Left lung (tissue), 10 donors: ENCODE measurements around the gene CCDC85B. TPM values are rescaled to one million over a fixed set of nuclear protein-coding genes. Genes with fewer than 3 reads are reported as not detected.

Source experiments
- ATAC-seq: fragments of 200-7000 bp; cut with Tn5 transposase; one replicate; pipeline ENCODE4 v1.9.1; 2020; ENCODE audit warnings: moderate library complexity
- DNase-seq, 4 donors: peaks; one replicate each; pipeline ENCODE4 v3.0.0-alpha.2; 2013 to 2020
- H3K27ac ChIP-seq, 2 donors: fragments of 200-600 bp; sonication (generic) in 1 of 2; one replicate each; pipeline versions ENCODE4 v1.5.0 to v1.8.0; 2020 to 2021
- H3K27me3 ChIP-seq, 2 donors: fragments of 200-600 bp; sonication (generic) in 1 of 2; one replicate each; pipeline versions ENCODE4 v1.5.0 to v1.8.0; 2020 to 2021
- H3K36me3 ChIP-seq, 2 donors: fragments of 200-600 bp; sonication (generic) in 1 of 2; one replicate each; pipeline versions ENCODE4 v1.5.0 to v1.8.0; 2020 to 2021
- H3K4me1 ChIP-seq, 2 donors: fragments of 200-600 bp; one replicate each; pipeline ENCODE4 v1.8.0; 2021
- H3K4me3 ChIP-seq, 2 donors: fragments of 200-600 bp; sonication (generic) in 1 of 2; one replicate each; pipeline versions ENCODE4 v1.5.0 to v1.8.0; 2020 to 2021; ENCODE audit warnings: mild to moderate bottlenecking in 1 of 2
- H3K9me3 ChIP-seq, 2 donors: fragments of 200-600 bp; sonication (generic) in 1 of 2; one replicate each; pipeline versions ENCODE4 v1.5.0 to v1.8.0; 2020 to 2021
- intact Hi-C, 2 donors: fragments of 100-400 bp; cut with DNase I; formaldehyde crosslinking; loops; one replicate each; pipeline versions ENCODE4 v1.11.2 to v1.14.2; 2022
- polyA plus RNA-seq, 6 donors: library from polyadenylated mRNA; unstranded; fragments of 120-200 nt; gene quantifications; one replicate each; pipeline ENCODE4 v1.2.1, GENCODE V29; 2013; ENCODE audit not compliant: insufficient read length in 6 of 6
- total RNA-seq, 2 donors: library from RNA; stranded (reverse); fragmentation: NEBNext Ultra II Directional; extraction: Animal tissue kit (Norgen Biotek cat#: 25700); gene quantifications; one replicate each; pipeline ENCODE4 v1.2.1, GENCODE V29; 2021
- TF ChIP-seq, protein P1 (sequence below), 2 donors: fragments of 200-600 bp; sonication (generic) in 1 of 2; IDR thresholded peaks; one replicate each; pipeline versions ENCODE4 v1.5.0 to v1.8.0; 2021; ENCODE audit warnings: antibody characterized with exemption in 2 of 2
- donor health status: DM: no; HTN: yes; CAD: no.
- donor health status: DM: no; HTN: no; CAD: no.

The CCDC85B gene
- total and polyA plus RNA-seq, 8 donors: 10.0 to 32.0 (median 19.0) TPM

DNA sequence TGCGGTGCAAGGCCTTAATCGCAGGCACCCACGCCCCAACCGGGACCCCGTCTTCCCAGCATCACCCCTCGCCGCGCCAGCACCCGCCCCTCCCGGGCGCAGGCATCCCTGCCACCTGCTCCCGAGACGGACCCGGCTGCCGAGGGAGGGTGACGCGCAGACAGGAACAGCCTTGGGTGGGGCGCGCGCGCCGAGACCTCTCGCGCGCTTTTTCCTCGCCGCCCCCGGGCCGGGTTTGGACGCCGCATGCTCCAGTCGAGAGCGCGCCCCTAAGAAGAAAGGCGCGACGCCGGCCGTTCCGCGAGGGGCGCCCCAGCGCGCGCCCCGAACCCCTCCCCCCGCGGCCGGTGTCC is 33.0 kb upstream of the CCDC85B start:
- Histone ChIP-seq H3K27me3 (no peaks in the 10 kb centered on the region), H3K4me3 (peak overlapping the region; percentile 95 to 96), H3K36me3 (peaks cover 6 to 47% of the 10 kb centered on the region in 2 donors), H3K4me1 (peaks cover 19 to 67% of the 10 kb centered on the region in 2 donors), H3K27ac (peak overlapping the region; percentile 95 to 99), H3K9me3 (no peaks in the 10 kb centered on the region)
- no peak for ATAC-seq
- no peak for DNase-seq
- TF ChIP-seq, protein P1, sequence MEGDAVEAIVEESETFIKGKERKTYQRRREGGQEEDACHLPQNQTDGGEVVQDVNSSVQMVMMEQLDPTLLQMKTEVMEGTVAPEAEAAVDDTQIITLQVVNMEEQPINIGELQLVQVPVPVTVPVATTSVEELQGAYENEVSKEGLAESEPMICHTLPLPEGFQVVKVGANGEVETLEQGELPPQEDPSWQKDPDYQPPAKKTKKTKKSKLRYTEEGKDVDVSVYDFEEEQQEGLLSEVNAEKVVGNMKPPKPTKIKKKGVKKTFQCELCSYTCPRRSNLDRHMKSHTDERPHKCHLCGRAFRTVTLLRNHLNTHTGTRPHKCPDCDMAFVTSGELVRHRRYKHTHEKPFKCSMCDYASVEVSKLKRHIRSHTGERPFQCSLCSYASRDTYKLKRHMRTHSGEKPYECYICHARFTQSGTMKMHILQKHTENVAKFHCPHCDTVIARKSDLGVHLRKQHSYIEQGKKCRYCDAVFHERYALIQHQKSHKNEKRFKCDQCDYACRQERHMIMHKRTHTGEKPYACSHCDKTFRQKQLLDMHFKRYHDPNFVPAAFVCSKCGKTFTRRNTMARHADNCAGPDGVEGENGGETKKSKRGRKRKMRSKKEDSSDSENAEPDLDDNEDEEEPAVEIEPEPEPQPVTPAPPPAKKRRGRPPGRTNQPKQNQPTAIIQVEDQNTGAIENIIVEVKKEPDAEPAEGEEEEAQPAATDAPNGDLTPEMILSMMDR (IDR thresholded peaks at IDR 0.05): no peak
- intact Hi-C loops: no loop called here

DNA sequence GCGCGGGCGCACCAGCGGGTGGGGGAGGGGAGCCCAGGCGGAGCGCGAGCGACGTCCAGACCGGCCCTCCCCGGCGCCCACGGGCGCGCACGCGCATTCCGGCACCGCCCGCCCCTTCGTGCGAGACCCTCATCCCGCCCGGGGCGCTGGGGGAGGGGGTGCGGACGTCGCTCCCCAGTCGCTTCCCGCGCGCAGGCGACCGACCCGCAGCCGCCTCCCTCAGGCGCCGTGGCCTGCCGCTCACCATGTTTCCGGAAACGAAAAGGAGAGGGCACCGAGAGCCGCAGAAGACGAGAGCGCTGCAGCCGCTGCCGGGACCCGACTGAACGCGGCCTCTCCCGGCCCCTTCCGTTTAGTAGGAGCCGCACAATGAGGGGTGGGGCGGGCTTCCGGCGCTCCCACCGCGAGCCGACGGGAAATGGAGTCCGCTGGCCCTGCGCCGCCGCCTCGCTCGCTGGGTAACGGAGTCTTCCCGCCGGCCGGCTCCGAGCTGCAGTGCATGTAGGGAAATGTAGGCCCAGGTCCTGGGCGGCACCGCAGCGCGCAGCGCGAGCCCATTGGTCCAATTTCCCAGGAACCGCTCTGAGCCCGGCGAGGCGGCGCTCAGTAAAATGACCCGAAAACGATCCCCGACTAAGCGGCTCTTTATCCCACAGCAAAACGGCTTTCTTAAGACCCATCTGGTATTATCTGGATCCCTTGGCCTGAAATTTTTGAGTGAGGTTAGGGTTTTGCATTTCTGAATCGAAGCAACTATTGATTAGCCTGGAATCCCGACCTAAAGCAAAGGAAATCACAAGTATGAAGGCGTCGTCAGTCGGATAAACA is 32.4 kb upstream of the CCDC85B start, which contains the start of gene CFL1:
Gene CFL1, minus strand, starts transcription at position 328 of the 828 bp plus-strand sequence. Its CDS starts 81 bp downstream, at position 247.
- Histone ChIP-seq H3K4me3 (peak within 1 kb of the TSS; percentile 95 to 96), H3K36me3 (peaks cover 6 to 47% of the 10 kb centered on the region in 2 donors), H3K27me3 (no peaks in the 10 kb centered on the region), H3K4me1 (peaks cover 19 to 73% of the 10 kb centered on the region in 2 donors), H3K9me3 (no peaks in the 10 kb centered on the region), H3K27ac (peak within 1 kb of the TSS; percentile 95 to 99)
- ATAC-seq (peak; percentile 75), DNase-seq (peak; percentile 96 to 99 (median 98))
- TF ChIP-seq, protein P1 (IDR thresholded peaks at IDR 0.05): no peak
- intact Hi-C loops: no loop called here

DNA sequence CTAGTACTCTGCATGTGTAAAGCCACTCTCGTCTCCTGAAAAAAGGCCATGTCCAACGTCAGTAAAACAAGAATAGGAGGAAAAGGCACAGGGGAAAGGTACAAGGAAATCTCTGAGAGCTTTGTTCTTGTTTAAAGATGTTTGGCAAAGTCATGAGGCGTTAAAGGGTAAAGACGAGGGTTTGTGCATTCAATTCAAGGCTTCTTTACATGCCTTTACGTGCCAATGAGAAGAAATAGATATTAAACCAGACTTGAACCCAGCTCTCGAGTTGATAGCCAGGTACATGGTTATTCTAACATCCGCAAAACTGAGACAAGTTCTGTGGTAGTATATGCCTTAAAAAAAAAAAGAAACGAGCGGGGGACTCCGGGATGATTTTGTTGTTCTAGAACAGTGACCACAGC is 31.8 kb upstream of the CCDC85B start:
- H3K9me3 ChIP-seq: no peaks in the 10 kb centered on the region
- no peak for ATAC-seq
- H3K4me3 ChIP-seq: peak overlapping the region; percentile 78 to 96
- H3K36me3 ChIP-seq: peaks cover 6 to 47% of the 10 kb centered on the region in 2 donors
- TF ChIP-seq, protein P1 (IDR thresholded peaks at IDR 0.05): no peak
- intact Hi-C loops: no loop called here
- no peaks in the 10 kb centered on the region for H3K27me3 ChIP-seq
- H3K4me1 ChIP-seq: peaks cover 19 to 72% of the 10 kb centered on the region in 2 donors
- peak overlapping the region; percentile 95 to 99 for H3K27ac ChIP-seq
- DNase-seq: peak in 1 of 4 donors; percentile 19

- Histone ChIP-seq H3K27me3 (no peaks in the 10 kb centered on the region), H3K4me1 (peaks cover 19 to 73% of the 10 kb centered on the region in 2 donors), H3K9me3 (no peaks in the 10 kb centered on the region), H3K4me3 (peak overlapping the region; percentile 78 to 96), H3K36me3 (peaks cover 6 to 47% of the 10 kb centered on the region in 2 donors), H3K27ac (peak overlapping the region; percentile 95 to 99)
- intact Hi-C loops: no loop called here
- ATAC-seq: peak; percentile 75
- TF ChIP-seq, protein P1 (IDR thresholded peaks at IDR 0.05): no peak
- DNase-seq: peak; percentile 92 to 100 (median 98)
These were observed 31.2 kb upstream of the CCDC85B start for GRCh38 chr11:65859095-65859811.

DNA sequence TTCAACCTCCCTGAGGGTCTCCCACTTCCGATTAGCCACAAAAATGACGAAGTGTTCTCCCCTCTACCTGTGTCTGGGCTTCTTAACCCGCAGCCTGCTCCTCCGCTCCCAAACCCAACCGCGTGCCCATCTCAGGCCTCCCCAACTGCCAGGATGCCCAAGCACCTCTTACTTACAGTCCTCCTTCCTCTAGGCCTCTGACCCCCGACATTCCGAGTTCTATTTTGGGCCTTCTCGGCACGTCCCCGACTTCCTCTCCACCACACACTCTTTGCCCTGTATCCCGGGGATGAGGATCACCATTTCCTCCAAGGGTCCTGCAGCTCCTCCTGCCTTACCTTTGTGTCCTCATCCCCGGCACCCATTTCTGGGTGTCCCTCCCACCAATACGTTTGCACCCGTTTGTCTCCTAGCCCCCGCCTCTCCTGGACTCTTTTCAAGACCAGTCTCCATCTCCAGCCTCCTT is 30.6 kb upstream of the CCDC85B start:
- DNase-seq (peak in 1 of 4 donors; percentile 79), ATAC-seq (no peak)
- H3K27ac ChIP-seq: peak overlapping the region; percentile 95 to 99
- peaks cover 19 to 68% of the 10 kb centered on the region in 2 donors for H3K4me1 ChIP-seq
- no peaks in the 10 kb centered on the region for H3K27me3 ChIP-seq
- TF ChIP-seq, protein P1 (IDR thresholded peaks at IDR 0.05): no peak
- peaks cover 6 to 47% of the 10 kb centered on the region in 2 donors for H3K36me3 ChIP-seq
- peak overlapping the region; percentile 78 to 96 for H3K4me3 ChIP-seq
- intact Hi-C loops: no loop called here
- H3K9me3 ChIP-seq: no peaks in the 10 kb centered on the region
